COLO668 (cell line): ENCODE results near the gene COMMD9.

Experiments used
- DNase-seq: peaks from one replicate; lab custom pipeline; 2025; ENCODE audit not compliant: unreplicated experiment; lab: John Stamatoyannopoulos, UW

Gene COMMD9

GRCh38 chr11:36227044-36227443 is 62.2 kb downstream of the COMMD9 start:
- DNase-seq = no peak

- DNase-seq = no peak
These were observed 64.9 kb downstream of the COMMD9 start for GRCh38 chr11:36224209-36224882.

- DNase-seq = no peak
These were observed 66.2 kb downstream of the COMMD9 start for GRCh38 chr11:36222831-36223635.
